K562 (cell line): Measurements from ENCODE around the gene MARS1. TPM values are rescaled to one million over a fixed set of nuclear protein-coding genes. Genes with fewer than 3 reads are reported as not detected.

Experiments
- ATAC-seq: fragments of 200-7000 bp; cut with Tn5 transposase; 3 replicates; pipeline ENCODE4 v1.9.1; 2020; ENCODE audit warnings: moderate library complexity
- BruUV-seq: library from RNA; stranded (reverse); fragments of 400-500 nt; replicated peaks from 2 replicates; lab custom pipeline; 2021; lab: Mats Ljungman, UMichigan
- CTCF ChIA-PET: fragments of 300-600 bp; formaldehyde crosslinking; extraction: SDS; loops from one replicate; lab custom pipeline; 2021; ENCODE audit warnings: low intra/inter-chr PET ratio; lab: Yijun Ruan, JAX
- POLR2A ChIA-PET: fragments of 300-600, 350-650 bp; sonication (Branson Sonifier 250); formaldehyde crosslinking; extraction: SDS; loops from one replicate; lab custom pipeline; 2021; ENCODE audit warnings: antibody characterized with exemption, inconsistent platforms; lab: Yijun Ruan, JAX
- DNase-seq, 4 experiments: peaks; one replicate each; pipeline versions ENCODE4 v3.0.0 to v3.0.0-alpha.2; 2011 to 2018; ENCODE audit warnings: low spot score in 3 of 4, mixed read lengths in 3 of 4; ENCODE audit errors: extremely low read depth in 1 of 4
- FAIRE-seq: peaks from 2 replicates; lab custom pipeline; 2011; peaks lifted over from hg19 to GRCh38; lab: Jason Lieb, UNC
- H2AFZ ChIP-seq: 2 replicates; pipeline ENCODE4 v1.6.0; 2011; ENCODE audit warnings: low read depth, low read length, control low read depth, inconsistent platforms
- H3K27ac ChIP-seq: fragments of 200-600 bp; 3 replicates; pipeline ENCODE4 v1.8.0; 2011; ENCODE audit warnings: low read depth, mild to moderate bottlenecking, control low read depth, inconsistent platforms, low read length, moderate library complexity, mixed read lengths; ENCODE audit errors: extremely low read depth
- H3K27me3 ChIP-seq, 2 experiments: fragments of 300-600 bp in 1 of 2; 2 replicates in 1 of 2; 3 replicates in 1 of 2; pipeline versions ENCODE4 v1.6.0 to v1.8.0; 2011; ENCODE audit warnings: inconsistent platforms in 2 of 2, low read length in 2 of 2, mild to moderate bottlenecking in 1 of 2, mixed read lengths in 1 of 2, moderate library complexity in 1 of 2; ENCODE audit not compliant: control insufficient read depth in 2 of 2, insufficient read depth in 2 of 2
- H3K36me3 ChIP-seq: fragments of 300-600 bp; 3 replicates; pipeline ENCODE4 v1.8.0; 2011; ENCODE audit warnings: mild to moderate bottlenecking, low read length, inconsistent platforms; ENCODE audit not compliant: control insufficient read depth, insufficient read depth
- H3K4me1 ChIP-seq, 2 experiments: fragments of 200-600 bp in 1 of 2; replicated peaks in 1 of 2; 2 replicates in 1 of 2; 3 replicates in 1 of 2; pipeline versions ENCODE4 v1.5.1 to v1.8.0; 2011; ENCODE audit warnings: inconsistent platforms in 2 of 2, low read length in 2 of 2, mild to moderate bottlenecking in 1 of 2, mixed read lengths in 1 of 2, moderate library complexity in 1 of 2; ENCODE audit not compliant: control insufficient read depth in 2 of 2, insufficient read depth in 2 of 2
- H3K4me2 ChIP-seq: 2 replicates; pipeline ENCODE4 v1.6.1; 2011; ENCODE audit warnings: low read length, control low read depth, inconsistent platforms, mixed read lengths; ENCODE audit not compliant: insufficient read depth
- H3K4me3 ChIP-seq: fragments of 200-600 bp; sonication (generic), shearing (Covaris generic); 2 replicates; pipeline ENCODE4 v1.5.1; 2016; ENCODE audit warnings: control low read depth, inconsistent platforms
- H3K79me2 ChIP-seq: fragments of 200-600 bp; 3 replicates; pipeline ENCODE4 v1.8.0; 2011; ENCODE audit warnings: low read length, inconsistent platforms; ENCODE audit not compliant: control insufficient read depth, insufficient read depth
- H3K9ac ChIP-seq, 2 experiments: 2 replicates each; pipeline versions ENCODE4 v1.6.0 to v1.6.1; 2011; ENCODE audit warnings: low read depth in 2 of 2, low read length in 2 of 2, control low read depth in 1 of 2, inconsistent platforms in 1 of 2, mild to moderate bottlenecking in 1 of 2, mixed read lengths in 1 of 2; ENCODE audit not compliant: insufficient read depth in 1 of 2
- H3K9me1 ChIP-seq: one replicate; pipeline ENCODE4 v1.6.0; 2011; ENCODE audit warnings: inconsistent platforms, mild to moderate bottlenecking, low read length, moderate library complexity; ENCODE audit not compliant: control insufficient read depth, insufficient read depth
- H3K9me3 ChIP-seq: replicated peaks from 2 replicates; pipeline ENCODE4 v1.5.1; 2011; ENCODE audit warnings: low read depth, low read length, inconsistent platforms; ENCODE audit not compliant: control insufficient read depth, insufficient read depth
- H4K20me1 ChIP-seq: replicated peaks from 2 replicates; pipeline ENCODE4 v1.6.1; 2011; ENCODE audit warnings: low read length, inconsistent platforms, mixed read lengths; ENCODE audit not compliant: control insufficient read depth, insufficient read depth
- CSDE1 ChIP-seq, 2 experiments: fragments of 450-650 bp; IDR thresholded peaks; 2 replicates each; pipeline ENCODE4 v1.6.1; 2016; ENCODE audit warnings: mild to moderate bottlenecking in 1 of 2
- KDM2B ChIP-seq: fragments of 250-450 bp; sonication (Bioruptor Pico); IDR thresholded peaks from 2 replicates; pipeline ENCODE4 v1.8.0; 2021; ENCODE audit warnings: mild to moderate bottlenecking, moderate library complexity
- KDM5B ChIP-seq: fragments of 200-600 bp; sonication (generic); IDR thresholded peaks from 2 replicates; pipeline ENCODE4 v1.6.1; 2012; ENCODE audit warnings: low read depth, mild to moderate bottlenecking, moderate library complexity, low read length, control low read depth, inconsistent platforms; ENCODE audit not compliant: insufficient replicate concordance
- PYGO2 ChIP-seq: fragments of 450-650 bp; IDR thresholded peaks from 2 replicates; pipeline ENCODE4 v1.6.1; 2016; ENCODE audit warnings: mild to moderate bottlenecking, missing genetic modification characterization, moderate library complexity, missing compliant biosample characterization
- RFX1 ChIP-seq: fragments of 450-650 bp; IDR thresholded peaks from 2 replicates; pipeline ENCODE4 v1.6.1; 2016; ENCODE audit warnings: mild to moderate bottlenecking, moderate library complexity
- TCFL5 ChIP-seq: fragments of 250-450 bp; sonication (Bioruptor Pico); conservative IDR thresholded peaks from 2 replicates; pipeline ENCODE4 v1.6.1; 2021; ENCODE audit warnings: mild to moderate bottlenecking, moderate library complexity, matching md5 sums
- ZFX ChIP-seq: sonication (generic); formaldehyde crosslinking; IDR thresholded peaks from 2 replicates; pipeline ENCODE4 v1.8.0; 2022; ENCODE audit warnings: mild to moderate bottlenecking, missing genetic modification reagents, moderate library complexity
- ZNF146 ChIP-seq: IDR thresholded peaks from one replicate; pipeline ENCODE4 v1.6.1; 2018; ENCODE audit warnings: missing compliant biosample characterization; ENCODE audit not compliant: unreplicated experiment
- ZNF23 ChIP-seq: fragments of 250-450 bp; sonication (Bioruptor Pico); IDR thresholded peaks from 2 replicates; pipeline ENCODE4 v1.4.0; 2020; ENCODE audit warnings: mild to moderate bottlenecking
- in situ Hi-C: fragments of 300-500 bp; cut with MboI; formaldehyde crosslinking; loops from 4 replicates; pipeline ENCODE4 v1.15.0; 2018; ENCODE audit warnings: inconsistent platforms, mixed read lengths
- intact Hi-C: fragments of 100-400 bp; cut with micrococcal nuclease; formaldehyde crosslinking; loops from 2 replicates; pipeline ENCODE4 v1.14.2; 2022
- polyA plus RNA-seq, 8 experiments: library from polyadenylated mRNA; depleted of rRNA in 4 of 8; stranded (reverse) in 5 of 8; unstranded in 3 of 8; fragments of >200 nt; fragmentation: Nextera tagmentation in 2 of 8; fragmentation: Illumina TruSeq in 1 of 8; extraction: Ambion mirVana in 2 of 8; extraction: Trizol in 1 of 8; gene quantifications; 2 replicates each; pipeline versions ENCODE4 v1.2.1 to v1.2.3, GENCODE V29; 2011 to 2014; ENCODE audit warnings: inconsistent platforms in 1 of 8, missing spikeins in 1 of 8
- total RNA-seq, 7 experiments: library from RNA; depleted of rRNA in 6 of 7; stranded (reverse); fragments of >200 nt in 6 of 7; fragmentation: Illumina TruSeq in 2 of 7; extraction: Trizol in 2 of 7; gene quantifications; 2 replicates each; pipeline versions ENCODE4 v1.2.1 to v1.2.3, GENCODE V29; 2011 to 2021; ENCODE audit warnings: low replicate concordance in 1 of 7
- TF ChIP-seq, protein P1 (sequence below): fragments of 450-650 bp; IDR thresholded peaks from 2 replicates; pipeline ENCODE4 v1.6.1; 2017; ENCODE audit warnings: mild to moderate bottlenecking, moderate library complexity

MARS1 gene
- total and polyA plus RNA-seq, 9 of the 15 experiments (the other 6 are each of a cell fraction or from before 2014, with no cell fraction given): 117 to 382 (median 220) TPM

GRCh38 chr12:57485695-57486094 lies 2.2 kb upstream of the MARS1 start:
- peaks cover 23% of the 10 kb centered on the region for H3K36me3 ChIP-seq
- POLR2A ChIA-PET: interaction anchor here (1.0 to 1.3 kb wide), 3 partner anchors 16 to 147 kb away, joined by 3 to 4 read pairs (median 3); partner anchors contain the start of genes B4GALNT1 and DDIT3
- no peak for TF ChIP-seq PYGO2
- TF ChIP-seq TCFL5 (CRISPR knock-in tag): no peak
- TF ChIP-seq KDM5B: no peak
- TF ChIP-seq RFX1: no peak
- TF ChIP-seq ZNF146 (CRISPR knock-in tag): no peak
- no peak for TF ChIP-seq ZNF23 (CRISPR knock-in tag)
- no peak for TF ChIP-seq ZFX (CRISPR knock-in tag)
- TF ChIP-seq, protein P1, sequence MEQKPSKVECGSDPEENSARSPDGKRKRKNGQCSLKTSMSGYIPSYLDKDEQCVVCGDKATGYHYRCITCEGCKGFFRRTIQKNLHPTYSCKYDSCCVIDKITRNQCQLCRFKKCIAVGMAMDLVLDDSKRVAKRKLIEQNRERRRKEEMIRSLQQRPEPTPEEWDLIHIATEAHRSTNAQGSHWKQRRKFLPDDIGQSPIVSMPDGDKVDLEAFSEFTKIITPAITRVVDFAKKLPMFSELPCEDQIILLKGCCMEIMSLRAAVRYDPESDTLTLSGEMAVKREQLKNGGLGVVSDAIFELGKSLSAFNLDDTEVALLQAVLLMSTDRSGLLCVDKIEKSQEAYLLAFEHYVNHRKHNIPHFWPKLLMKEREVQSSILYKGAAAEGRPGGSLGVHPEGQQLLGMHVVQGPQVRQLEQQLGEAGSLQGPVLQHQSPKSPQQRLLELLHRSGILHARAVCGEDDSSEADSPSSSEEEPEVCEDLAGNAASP: no peak
- TF ChIP-seq CSDE1 (IDR thresholded peaks at IDR 0.05): no peak
- no peak for TF ChIP-seq KDM2B (CRISPR knock-in tag)
- TF ChIP-seq, all 486 proteins: peak for 0
- BruUV-seq: no TSS peak
- H3K4me3 ChIP-seq: no peak overlapping the region
- H3K27me3 ChIP-seq: no peaks in the 10 kb centered on the region
- intact Hi-C loops (loop anchor here (2.0 to 5.0 kb wide), 2 partner anchors 27 to 37 kb away; partner anchors contain the start of genes DDIT3, GLI1 and MBD6), in situ Hi-C loops (no loop called here)
- no peak for FAIRE-seq
- peaks cover 3% of the 10 kb centered on the region for H3K9me1 ChIP-seq
- ATAC-seq: no peak
- H3K9me3 ChIP-seq: no peaks in the 10 kb centered on the region
- peaks cover 7 to 15% of the 10 kb centered on the region in 2 experiments for H3K4me1 ChIP-seq
- H4K20me1 ChIP-seq: no peaks in the 10 kb centered on the region
- peaks cover 29% of the 10 kb centered on the region for H3K79me2 ChIP-seq
- no peak overlapping the region for H3K27ac ChIP-seq
- CTCF ChIA-PET: no interaction called here
- no peak overlapping the region for H3K9ac ChIP-seq
- no peak overlapping the region for H2AFZ ChIP-seq
- no peak for DNase-seq
- no peak overlapping the region for H3K4me2 ChIP-seq
